CD4-positive, alpha-beta memory T cell (primary cell): ENCODE measurements around the gene SORT1. TPM values are rescaled to one million over a fixed set of nuclear protein-coding genes. Genes with fewer than 3 reads are reported as not detected.

Experiments
- CTCF ChIA-PET: fragments of 350-600 bp; sonication (Branson Sonifier 250); formaldehyde crosslinking; loops from one replicate; lab custom pipeline; 2021; ENCODE audit warnings: inconsistent platforms; ENCODE audit not compliant: partially characterized antibody; lab: Charles Lee
- POLR2A ChIA-PET: fragments of 350-600 bp; sonication (Branson Sonifier 250); formaldehyde crosslinking; loops from one replicate; lab custom pipeline; 2021; ENCODE audit not compliant: partially characterized antibody; lab: Charles Lee
- DNase-seq, 5 donors: peaks; one replicate each; pipeline versions ENCODE4 v3.0.0 to v3.0.0-alpha.2; 2020 to 2022; ENCODE audit warnings: mixed read lengths in 1 of 5
- H3K27ac ChIP-seq: one replicate; pipeline ENCODE4 v1.7.0; 2013; ENCODE audit warnings: low read depth, low read length
- H3K27me3 ChIP-seq: 2 replicates; pipeline ENCODE4 v1.7.0; 2013; ENCODE audit warnings: mild to moderate bottlenecking, low read length, moderate library complexity; ENCODE audit not compliant: insufficient read depth
- H3K36me3 ChIP-seq: 2 replicates; pipeline ENCODE4 v1.7.0; 2013; ENCODE audit warnings: mild to moderate bottlenecking, low read length, moderate library complexity; ENCODE audit not compliant: insufficient read depth
- H3K4me1 ChIP-seq: 2 replicates; pipeline ENCODE4 v1.7.0; 2013; ENCODE audit warnings: mild to moderate bottlenecking, low read length, moderate library complexity; ENCODE audit not compliant: insufficient read depth
- H3K4me3 ChIP-seq, 2 donors: one replicate each; pipeline ENCODE4 v1.7.0; 2013; ENCODE audit warnings: low read length in 2 of 2, mild to moderate bottlenecking in 1 of 2
- H3K9me3 ChIP-seq, 2 donors: one replicate each; pipeline ENCODE4 v1.7.0; 2013; ENCODE audit warnings: low read length in 2 of 2, control low read depth in 1 of 2; ENCODE audit not compliant: control insufficient read depth in 1 of 2
- H3K27ac Mint-ChIP-seq, 7 donors: one replicate each; pipeline ENCODE4 v1.8.0; 2020 to 2021; ENCODE audit warnings: mixed read lengths in 7 of 7, mild to moderate bottlenecking in 6 of 7, inconsistent platforms in 3 of 7, moderate library complexity in 3 of 7
- H3K27me3 Mint-ChIP-seq, 2 donors: one replicate each; pipeline ENCODE4 v1.8.0; 2020 to 2021; ENCODE audit warnings: mixed read lengths in 2 of 2
- H3K36me3 Mint-ChIP-seq, 2 donors: one replicate each; pipeline ENCODE4 v1.8.0; 2020 to 2021; ENCODE audit warnings: mixed read lengths in 2 of 2, inconsistent platforms in 1 of 2, mild to moderate bottlenecking in 1 of 2
- H3K4me1 Mint-ChIP-seq, 4 donors: one replicate each; pipeline ENCODE4 v1.8.0; 2020 to 2021; ENCODE audit warnings: mixed read lengths in 4 of 4, mild to moderate bottlenecking in 1 of 4
- H3K4me3 Mint-ChIP-seq, 8 donors: one replicate each; pipeline ENCODE4 v1.8.0; 2020 to 2021; ENCODE audit warnings: mixed read lengths in 8 of 8, mild to moderate bottlenecking in 7 of 8, moderate library complexity in 6 of 8, inconsistent platforms in 3 of 8
- H3K9me3 Mint-ChIP-seq, 8 donors: one replicate each; pipeline ENCODE4 v1.8.0; 2020 to 2021; ENCODE audit warnings: mixed read lengths in 8 of 8, mild to moderate bottlenecking in 5 of 8, inconsistent platforms in 3 of 8, moderate library complexity in 1 of 8
- intact Hi-C: fragments of 100-400 bp; cut with micrococcal nuclease; formaldehyde crosslinking; loops from one replicate; pipeline ENCODE4 v1.15.1; 2023
- polyA plus RNA-seq, 2 donors: library from polyadenylated mRNA; unstranded; fragments of 300-500 nt; fragmentation: Illumina TruSeq; gene quantifications; one replicate each; pipeline ENCODE4 v1.2.3, GENCODE V29; 2021
- total RNA-seq, 2 experiments: library from RNA; stranded (reverse); gene quantifications; one replicate each; pipeline ENCODE4 v1.2.3, GENCODE V29; 2021

Gene SORT1
- total and polyA plus RNA-seq, 4 experiments from 2014 or later, result 0.69 to 0.93 TPM; not detected in 2

DNA sequence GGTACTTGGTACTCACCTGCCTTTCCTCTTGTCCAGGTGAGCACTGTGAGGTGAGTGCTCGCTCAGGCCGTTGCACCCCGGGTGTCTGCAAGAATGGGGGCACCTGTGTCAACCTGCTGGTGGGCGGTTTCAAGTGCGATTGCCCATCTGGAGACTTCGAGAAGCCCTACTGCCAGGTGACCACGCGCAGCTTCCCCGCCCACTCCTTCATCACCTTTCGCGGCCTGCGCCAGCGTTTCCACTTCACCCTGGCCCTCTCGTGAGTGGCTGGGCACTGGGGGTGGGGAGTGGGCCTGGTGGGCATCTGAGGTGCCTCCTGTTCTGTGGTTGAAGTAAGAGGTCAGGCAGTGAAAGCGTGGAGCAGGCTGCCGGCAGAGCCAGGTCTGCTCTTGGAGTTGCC is 136.7 kb downstream of the SORT1 start:
- Mint-ChIP-seq H3K36me3 (no peaks in the 10 kb centered on the region), H3K4me1 (peaks cover under 1 to 9% (median 3%) of the 10 kb centered on the region in 4 donors), H3K4me3 (no peak overlapping the region), H3K27ac (no peak overlapping the region), H3K9me3 (peaks cover 0 to 3% (median 0%) of the 10 kb centered on the region in 8 donors), H3K27me3 (peaks cover 0 to 2% of the 10 kb centered on the region in 2 donors)
- Histone ChIP-seq H3K4me3 (no peak overlapping the region), H3K9me3 (no peaks in the 10 kb centered on the region), H3K27me3 (no peaks in the 10 kb centered on the region), H3K4me1 (no peaks in the 10 kb centered on the region), H3K36me3 (no peaks in the 10 kb centered on the region), H3K27ac (no peak overlapping the region)
- ChIA-PET POLR2A (no interaction called here), CTCF (interaction anchor here (0.6 to 1.6 kb wide), 6 partner anchors 16 to 271 kb away, joined by 3 to 5 read pairs (median 3); no protein-coding TSS in a partner anchor)
- no peak for DNase-seq
- intact Hi-C loops, result loop anchor here (5.0 kb wide), 1 partner anchor 231 kb away; the partner anchor contains the start of gene CYB561D1

DNA sequence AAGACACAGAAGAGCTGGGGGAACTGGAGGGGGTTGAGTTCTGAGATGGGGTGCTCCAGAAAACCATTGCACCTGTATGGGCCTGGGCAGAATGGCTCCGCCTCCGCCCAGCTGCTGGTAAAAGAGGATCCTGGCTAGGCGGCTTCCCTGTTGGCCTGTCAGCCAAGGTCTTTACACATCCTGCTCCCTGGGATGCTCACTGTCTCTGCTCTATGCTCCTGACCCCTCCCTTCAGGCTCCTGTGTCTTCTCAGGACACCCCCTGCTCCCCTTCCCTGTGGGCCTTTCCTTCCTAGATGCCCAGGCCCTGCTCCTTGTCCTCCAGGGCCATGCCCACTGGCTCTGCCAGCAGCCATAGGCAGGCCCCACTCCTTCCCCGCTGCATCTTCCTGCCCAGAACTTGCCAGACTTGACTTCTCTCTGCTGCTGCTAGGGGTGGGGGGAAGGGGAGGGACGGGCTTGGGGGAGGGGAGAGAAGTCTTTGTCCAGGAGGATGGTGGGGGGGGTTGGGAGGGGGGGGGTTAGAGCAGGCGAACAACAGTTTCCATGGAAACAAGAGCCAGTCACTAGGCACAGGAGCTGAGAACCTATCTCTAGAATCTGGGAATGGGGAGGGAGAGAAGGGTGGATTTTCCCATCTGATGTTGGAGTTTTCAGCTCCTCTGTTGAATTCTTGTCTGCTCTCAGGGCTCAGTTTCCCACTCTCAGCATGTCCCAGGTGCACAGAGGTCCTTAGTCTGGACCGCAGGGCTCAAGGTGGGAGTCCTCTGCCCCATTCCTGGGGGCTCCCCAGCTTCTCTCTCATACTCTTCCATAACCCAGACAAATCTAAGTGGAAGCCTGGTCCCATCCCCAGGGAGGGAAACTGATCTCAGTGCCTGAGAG is 137.8 kb downstream of the SORT1 start:
- Histone ChIP-seq H3K27ac (no peak overlapping the region), H3K4me3 (no peak overlapping the region), H3K27me3 (no peaks in the 10 kb centered on the region), H3K9me3 (no peaks in the 10 kb centered on the region), H3K4me1 (no peaks in the 10 kb centered on the region), H3K36me3 (no peaks in the 10 kb centered on the region)
- Mint-ChIP-seq H3K27ac (peak overlapping the region in 1 of 7 donors; percentile 35), H3K4me1 (peaks cover 2 to 9% (median 3%) of the 10 kb centered on the region in 4 donors), H3K4me3 (no peak overlapping the region), H3K9me3 (peaks cover 0 to 3% (median 0%) of the 10 kb centered on the region in 8 donors), H3K36me3 (no peaks in the 10 kb centered on the region), H3K27me3 (peaks cover 0 to 2% of the 10 kb centered on the region in 2 donors)
- ChIA-PET POLR2A (interaction anchor here (1.2 kb wide), 1 partner anchor 140 kb away, joined by 4 read pairs; no protein-coding TSS in a partner anchor), CTCF (interaction anchor here (0.6 to 1.6 kb wide), 5 partner anchors 17 to 272 kb away, joined by 3 to 5 read pairs (median 3); no protein-coding TSS in a partner anchor)
- DNase-seq, result no peak
- intact Hi-C loops, result loop anchor here (5.0 kb wide), 1 partner anchor 232 kb away; the partner anchor contains the start of gene CYB561D1

Other genes starting within 250 kb of the SORT1 start
- gene SARS1, start 184.0 kb downstream of the SORT1 start, total RNA-seq, result 100 to 1,000 TPM; 178 to 190 TPM
- 100 to 1,000 TPM; 153 to 199 TPM for gene SARS1, start 184.0 kb downstream of the SORT1 start, polyA plus RNA-seq
- 1 to 10 TPM; 2.6 to 3.1 TPM for gene CELSR2, start 148.4 kb downstream of the SORT1 start, total RNA-seq
- gene CELSR2, start 148.4 kb downstream of the SORT1 start, polyA plus RNA-seq, result under 1 TPM in 1 of 2 donors, not detected in 1; 0.52 TPM
- under 1 TPM; 0.17 to 0.28 TPM for gene PSRC1, start 114.8 kb downstream of the SORT1 start, total RNA-seq
- under 1 TPM; 0.18 to 0.31 TPM for gene PSRC1, start 114.8 kb downstream of the SORT1 start, polyA plus RNA-seq
- not detected for gene MYBPHL, start 90.9 kb downstream of the SORT1 start, total RNA-seq
- not detected for gene MYBPHL, start 90.9 kb downstream of the SORT1 start, polyA plus RNA-seq
- gene PSMA5, start 28.5 kb upstream of the SORT1 start, total RNA-seq, result 10 to 100 TPM; 87.7 to 90.2 TPM
- 100 to 1,000 TPM in 1 of 2 donors, 10 to 100 TPM in 1; 96.7 to 122 TPM for gene PSMA5, start 28.5 kb upstream of the SORT1 start, polyA plus RNA-seq
- not detected for gene SYPL2, start 68.6 kb upstream of the SORT1 start, total RNA-seq
- not detected for gene SYPL2, start 68.6 kb upstream of the SORT1 start, polyA plus RNA-seq
- 1 to 10 TPM; 7.4 to 9.0 TPM for gene ATXN7L2, start 86.0 kb upstream of the SORT1 start, total RNA-seq
- gene ATXN7L2, start 86.0 kb upstream of the SORT1 start, polyA plus RNA-seq, result 1 to 10 TPM; 1.9 to 6.9 TPM
- gene CYB561D1, start 96.2 kb upstream of the SORT1 start, total RNA-seq, result 10 to 100 TPM; 40.7 to 41.6 TPM
- 10 to 100 TPM; 13.6 to 17.1 TPM for gene CYB561D1, start 96.2 kb upstream of the SORT1 start, polyA plus RNA-seq
- gene AMIGO1, start 111.8 kb upstream of the SORT1 start, total RNA-seq, result 10 to 100 TPM; 28.1 to 29.3 TPM
- 10 to 100 TPM in 1 of 2 donors, 1 to 10 TPM in 1; 6.4 to 19.8 TPM for gene AMIGO1, start 111.8 kb upstream of the SORT1 start, polyA plus RNA-seq
- under 1 TPM in 1 of 2 experiments, not detected in 1; 0.53 TPM for gene GPR61, start 142.0 kb upstream of the SORT1 start, total RNA-seq
- under 1 TPM; 0.35 to 0.84 TPM for gene GPR61, start 142.0 kb upstream of the SORT1 start, polyA plus RNA-seq
- 1 to 10 TPM; 7.7 to 8.1 TPM for gene GNAI3, start 150.7 kb upstream of the SORT1 start, total RNA-seq
- 10 to 100 TPM in 1 of 2 donors, 1 to 10 TPM in 1; 9.8 to 11.6 TPM for gene GNAI3, start 150.7 kb upstream of the SORT1 start, polyA plus RNA-seq
- gene GNAT2, start 221.7 kb upstream of the SORT1 start, total RNA-seq, result not detected
- gene GNAT2, start 221.7 kb upstream of the SORT1 start, polyA plus RNA-seq, result not detected
- gene AMPD2, start 221.9 kb upstream of the SORT1 start, total RNA-seq, result 10 to 100 TPM; 87.0 to 96.1 TPM
- gene AMPD2, start 221.9 kb upstream of the SORT1 start, polyA plus RNA-seq, result 10 to 100 TPM; 43.8 to 56.2 TPM